Endometrium (tissue), 2 donors: Measurements from ENCODE around the gene SERP2.

Experiments used
- FAIRE-seq: peaks from 2 replicates; lab custom pipeline; 2012; peaks lifted over from hg19 to GRCh38; lab: Jason Lieb, UNC
- donor health status: control.
- donor health status: control.

Gene SERP2

GRCh38 chr13:44412346-44412935 lies 38.8 kb downstream of the SERP2 start:
- FAIRE-seq = no peak

GRCh38 chr13:44413095-44413494 lies 39.5 kb downstream of the SERP2 start:
- FAIRE-seq = no peak

GRCh38 chr13:44414716-44415115 lies 41.1 kb downstream of the SERP2 start:
- no peak for FAIRE-seq

- no peak for FAIRE-seq
Measured at GRCh38 chr13:44415815-44416214, 42.2 kb downstream of the SERP2 start.

- FAIRE-seq = no peak
Measured at GRCh38 chr13:44416301-44416700, 42.7 kb downstream of the SERP2 start.

GRCh38 chr13:44416744-44417143 lies 43.1 kb downstream of the SERP2 start:
- no peak for FAIRE-seq

- FAIRE-seq = no peak
Measured at GRCh38 chr13:44417446-44417845, 43.8 kb downstream of the SERP2 start.

- FAIRE-seq = no peak
Measured at GRCh38 chr13:44417876-44418275, 44.3 kb downstream of the SERP2 start.

GRCh38 chr13:44420376-44421220 lies 47.0 kb downstream of the SERP2 start:
- no peak for FAIRE-seq

GRCh38 chr13:44421853-44422525 lies 48.4 kb downstream of the SERP2 start:
- FAIRE-seq = no peak

- no peak for FAIRE-seq
Measured at GRCh38 chr13:44422755-44423643, 49.4 kb downstream of the SERP2 start.

GRCh38 chr13:44423824-44424223 lies 50.2 kb downstream of the SERP2 start:
- no peak for FAIRE-seq

GRCh38 chr13:44425041-44425814 lies 51.6 kb downstream of the SERP2 start:
- FAIRE-seq = no peak

- no peak for FAIRE-seq
Measured at GRCh38 chr13:44425815-44426078, 52.1 kb downstream of the SERP2 start.

GRCh38 chr13:44426461-44426860 lies 52.8 kb downstream of the SERP2 start:
- FAIRE-seq = no peak

- FAIRE-seq = no peak
Measured at GRCh38 chr13:44429311-44429710, 55.7 kb downstream of the SERP2 start.

- no peak for FAIRE-seq
Measured at GRCh38 chr13:44431150-44431549, 57.5 kb downstream of the SERP2 start.

GRCh38 chr13:44432650-44433049 lies 59.0 kb downstream of the SERP2 start:
- no peak for FAIRE-seq

GRCh38 chr13:44433863-44434765 lies 60.5 kb downstream of the SERP2 start:
- no peak for FAIRE-seq

- no peak for FAIRE-seq
Measured at GRCh38 chr13:44434766-44435141, 61.1 kb downstream of the SERP2 start.
